Neural cell (in vitro differentiated cells): Measurements from ENCODE around the gene MACF1.

Experiments
- CTCF ChIP-seq: fragments of 450-650 bp; IDR thresholded peaks from 2 replicates; pipeline ENCODE4 v1.5.1; 2014; ENCODE audit warnings: antibody characterized with exemption, mild to moderate bottlenecking, moderate library complexity; ENCODE audit not compliant: poor library complexity, severe bottlenecking
- EZH2 ChIP-seq: fragments of 200-600, 300-800 bp; shearing (Covaris generic), sonication (generic); IDR thresholded peaks from 2 replicates; pipeline ENCODE4 v1.6.1; 2014; ENCODE audit warnings: antibody characterized with exemption, low read length, borderline replicate concordance, mild to moderate bottlenecking; ENCODE audit not compliant: insufficient read depth, poor library complexity, severe bottlenecking
- MXI1 ChIP-seq: fragments of 450-650 bp; conservative IDR thresholded peaks from 2 replicates; pipeline ENCODE4 v1.6.1; 2014; ENCODE audit warnings: antibody characterized with exemption, mild to moderate bottlenecking; ENCODE audit not compliant: poor library complexity, severe bottlenecking
- POLR2AphosphoS5 ChIP-seq: IDR thresholded peaks from 2 replicates; pipeline ENCODE4 v1.6.1; 2012
- REST ChIP-seq: IDR thresholded peaks from 2 replicates; pipeline ENCODE4 v1.6.1; 2012; ENCODE audit warnings: borderline replicate concordance

- TF ChIP-seq MXI1 (no peak), CTCF (no peak), POLR2AphosphoS5 (no peak), EZH2 (no peak), REST (no peak)
Observed at GRCh38 chr1:39346872-39347271, 142.4 kb downstream of the MACF1 start.
